ENCODE measurements around the gene UBAP1. TPM values are rescaled to one million over a fixed set of nuclear protein-coding genes. Genes with fewer than 3 reads are reported as not detected.
A peak's percentile ranks its signal among the peaks of the same experiment; 100 is the strongest.

Gene UBAP1
- polyA plus RNA-seq, 1 of the 3 experiments (the other 2 are of a cell fraction), result 26.3 TPM

DNA sequence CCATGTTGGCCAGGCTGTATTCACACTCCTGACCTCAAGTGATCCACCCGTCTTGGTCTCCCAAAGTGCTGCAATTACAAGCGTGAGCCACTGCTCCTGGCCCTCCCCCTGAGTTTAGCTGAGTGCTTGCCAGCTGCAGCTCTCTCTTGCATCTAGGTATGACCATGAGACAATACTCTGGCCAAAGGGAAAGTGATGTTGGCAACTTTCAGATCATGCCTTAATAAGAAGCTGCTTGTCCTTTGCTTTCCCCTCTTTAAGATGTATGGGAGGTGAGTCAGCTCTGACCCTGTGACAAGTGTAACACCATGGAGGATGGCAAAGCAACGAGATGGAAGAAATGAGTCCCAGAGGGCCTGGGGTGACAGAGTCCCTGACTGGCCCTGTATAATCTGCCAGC is 33.7 kb upstream of the UBAP1 start (continued):
- TF ChIP-seq, protein P1, sequence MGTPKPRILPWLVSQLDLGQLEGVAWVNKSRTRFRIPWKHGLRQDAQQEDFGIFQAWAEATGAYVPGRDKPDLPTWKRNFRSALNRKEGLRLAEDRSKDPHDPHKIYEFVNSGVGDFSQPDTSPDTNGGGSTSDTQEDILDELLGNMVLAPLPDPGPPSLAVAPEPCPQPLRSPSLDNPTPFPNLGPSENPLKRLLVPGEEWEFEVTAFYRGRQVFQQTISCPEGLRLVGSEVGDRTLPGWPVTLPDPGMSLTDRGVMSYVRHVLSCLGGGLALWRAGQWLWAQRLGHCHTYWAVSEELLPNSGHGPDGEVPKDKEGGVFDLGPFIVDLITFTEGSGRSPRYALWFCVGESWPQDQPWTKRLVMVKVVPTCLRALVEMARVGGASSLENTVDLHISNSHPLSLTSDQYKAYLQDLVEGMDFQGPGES (IDR thresholded peaks at IDR 0.05; ENCODE audit: low read depth, low read length), result no peak
- no peak for TF ChIP-seq POLR2AphosphoS5 (IDR thresholded peaks at IDR 0.05; ENCODE audit: low read depth, low read length)
- TF ChIP-seq, protein P2, sequence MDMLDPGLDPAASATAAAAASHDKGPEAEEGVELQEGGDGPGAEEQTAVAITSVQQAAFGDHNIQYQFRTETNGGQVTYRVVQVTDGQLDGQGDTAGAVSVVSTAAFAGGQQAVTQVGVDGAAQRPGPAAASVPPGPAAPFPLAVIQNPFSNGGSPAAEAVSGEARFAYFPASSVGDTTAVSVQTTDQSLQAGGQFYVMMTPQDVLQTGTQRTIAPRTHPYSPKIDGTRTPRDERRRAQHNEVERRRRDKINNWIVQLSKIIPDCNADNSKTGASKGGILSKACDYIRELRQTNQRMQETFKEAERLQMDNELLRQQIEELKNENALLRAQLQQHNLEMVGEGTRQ (IDR thresholded peaks at IDR 0.05; ENCODE audit: borderline replicate concordance, low read depth, low read length), result no peak

GRCh38 chr9:34151398-34151797 is 27.4 kb upstream of the UBAP1 start:
- H3K79me2 ChIP-seq (ENCODE audit: insufficient read depth), result no peaks in the 10 kb centered on the region
- no peak overlapping the region for H3K4me2 ChIP-seq
- ChIA-PET POLR2A (no interaction called here), CTCF (interaction anchor here (1.0 kb wide), 1 partner anchor 77 kb away, joined by 6 read pairs; no protein-coding TSS in a partner anchor)
- H2AFZ ChIP-seq (ENCODE audit: low read depth), result no peak overlapping the region
- H3K9me3 ChIP-seq, result no peaks in the 10 kb centered on the region
- 90% methylated on average over 4 of the region's 4 CpGs for WGBS (ENCODE audit: low lambda C conversion rate)
- H3K36me3 ChIP-seq (replicated peaks in 1 of 2; ENCODE audit: control insufficient read depth in 1 of 2, insufficient read depth in 2 of 2, low read length in 1 of 2), result no peaks in the 10 kb centered on the region
- no peak overlapping the region for H3K4me3 ChIP-seq (ENCODE audit: low read depth in 2 of 2, low read length in 1 of 2)
- TF ChIP-seq TEAD4 (IDR thresholded peaks at IDR 0.05; ENCODE audit: borderline replicate concordance, insufficient read depth), result no peak
- TF ChIP-seq GATA2 (CRISPR knock-in tag; IDR thresholded peaks at IDR 0.05), result no peak
- TF ChIP-seq RXRA (IDR thresholded peaks at IDR 0.05; ENCODE audit: borderline replicate concordance, low read depth), result no peak
- TF ChIP-seq TCF12 (IDR thresholded peaks at IDR 0.05), result no peak
- TF ChIP-seq ELF1 (IDR thresholded peaks at IDR 0.05), result no peak
- TF ChIP-seq, protein P3, sequence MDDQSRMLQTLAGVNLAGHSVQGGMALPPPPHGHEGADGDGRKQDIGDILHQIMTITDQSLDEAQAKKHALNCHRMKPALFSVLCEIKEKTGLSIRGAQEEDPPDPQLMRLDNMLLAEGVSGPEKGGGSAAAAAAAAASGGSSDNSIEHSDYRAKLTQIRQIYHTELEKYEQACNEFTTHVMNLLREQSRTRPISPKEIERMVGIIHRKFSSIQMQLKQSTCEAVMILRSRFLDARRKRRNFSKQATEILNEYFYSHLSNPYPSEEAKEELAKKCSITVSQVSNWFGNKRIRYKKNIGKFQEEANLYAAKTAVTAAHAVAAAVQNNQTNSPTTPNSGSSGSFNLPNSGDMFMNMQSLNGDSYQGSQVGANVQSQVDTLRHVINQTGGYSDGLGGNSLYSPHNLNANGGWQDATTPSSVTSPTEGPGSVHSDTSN (IDR thresholded peaks at IDR 0.05), result no peak
- TF ChIP-seq POLR2AphosphoS5 (IDR thresholded peaks at IDR 0.05; ENCODE audit: low read depth, low read length), result no peak
- H4K20me1 ChIP-seq (ENCODE audit: insufficient read depth), result no peaks in the 10 kb centered on the region
- no peak for DNase-seq
- H3K9ac ChIP-seq, result no peak overlapping the region
- no peaks in the 10 kb centered on the region for H3F3A ChIP-seq (replicated peaks; ENCODE audit: insufficient read depth)
- H3K9me2 ChIP-seq, result no peaks in the 10 kb centered on the region
- no peak overlapping the region for H3K27ac ChIP-seq (ENCODE audit: low read depth in 2 of 2, low read length in 1 of 2)
- H3K4me1 ChIP-seq (ENCODE audit: control insufficient read depth in 1 of 2, insufficient read depth in 2 of 2, low read depth in 1 of 2, low read length in 1 of 2), result no peaks in the 10 kb centered on the region
- no peaks in the 10 kb centered on the region for H3K27me3 ChIP-seq (ENCODE audit: insufficient read depth)

- no peak for TF ChIP-seq GATA2 (CRISPR knock-in tag; IDR thresholded peaks at IDR 0.05)
- TF ChIP-seq EZH2phosphoT487 (IDR thresholded peaks at IDR 0.05; ENCODE audit: borderline replicate concordance, low read depth), result no peak
- TF ChIP-seq, protein P4, sequence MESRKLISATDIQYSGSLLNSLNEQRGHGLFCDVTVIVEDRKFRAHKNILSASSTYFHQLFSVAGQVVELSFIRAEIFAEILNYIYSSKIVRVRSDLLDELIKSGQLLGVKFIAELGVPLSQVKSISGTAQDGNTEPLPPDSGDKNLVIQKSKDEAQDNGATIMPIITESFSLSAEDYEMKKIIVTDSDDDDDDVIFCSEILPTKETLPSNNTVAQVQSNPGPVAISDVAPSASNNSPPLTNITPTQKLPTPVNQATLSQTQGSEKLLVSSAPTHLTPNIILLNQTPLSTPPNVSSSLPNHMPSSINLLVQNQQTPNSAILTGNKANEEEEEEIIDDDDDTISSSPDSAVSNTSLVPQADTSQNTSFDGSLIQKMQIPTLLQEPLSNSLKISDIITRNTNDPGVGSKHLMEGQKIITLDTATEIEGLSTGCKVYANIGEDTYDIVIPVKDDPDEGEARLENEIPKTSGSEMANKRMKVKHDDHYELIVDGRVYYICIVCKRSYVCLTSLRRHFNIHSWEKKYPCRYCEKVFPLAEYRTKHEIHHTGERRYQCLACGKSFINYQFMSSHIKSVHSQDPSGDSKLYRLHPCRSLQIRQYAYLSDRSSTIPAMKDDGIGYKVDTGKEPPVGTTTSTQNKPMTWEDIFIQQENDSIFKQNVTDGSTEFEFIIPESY (IDR thresholded peaks at IDR 0.05; ENCODE audit: borderline replicate concordance, low read depth), result no peak
- TF ChIP-seq TCF12 (IDR thresholded peaks at IDR 0.05), result peak; percentile 5; the same call in 1 of the 2 replicates
- TF ChIP-seq MEF2A (IDR thresholded peaks at IDR 0.05; ENCODE audit: borderline replicate concordance, low read depth), result no peak
- no peak for TF ChIP-seq FOXJ3 (CRISPR knock-in tag; IDR thresholded peaks at IDR 0.05)
- Histone ChIP-seq H3K9ac (no peak overlapping the region), H3K9me2 (no peaks in the 10 kb centered on the region), H3K27ac (ENCODE audit: low read depth in 2 of 2, low read length in 1 of 2) (no peak overlapping the region), H3K4me3 (ENCODE audit: low read depth in 2 of 2, low read length in 1 of 2) (no peak overlapping the region), H2AFZ (ENCODE audit: low read depth) (no peak overlapping the region), H3K27me3 (ENCODE audit: insufficient read depth) (no peaks in the 10 kb centered on the region), H3K4me2 (no peak overlapping the region), H3K79me2 (ENCODE audit: insufficient read depth) (no peaks in the 10 kb centered on the region), H3K9me3 (no peaks in the 10 kb centered on the region), H3K4me1 (ENCODE audit: control insufficient read depth in 1 of 2, insufficient read depth in 2 of 2, low read depth in 1 of 2, low read length in 1 of 2) (no peaks in the 10 kb centered on the region), H3K36me3 (replicated peaks in 1 of 2; ENCODE audit: control insufficient read depth in 1 of 2, insufficient read depth in 2 of 2, low read length in 1 of 2) (no peaks in the 10 kb centered on the region), H4K20me1 (ENCODE audit: insufficient read depth) (no peaks in the 10 kb centered on the region), H3F3A (replicated peaks; ENCODE audit: insufficient read depth) (no peaks in the 10 kb centered on the region)
- WGBS (ENCODE audit: low lambda C conversion rate), result 47% methylated on average over 1 of the region's 1 CpG
- POLR2A ChIA-PET, result no interaction called here
- DNase-seq, result no peak
- CTCF ChIA-PET, result no interaction called here
Measured at GRCh38 chr9:34154057-34154456, 24.8 kb upstream of the UBAP1 start.

Measured in SK-N-SH (cell line).